LoVo (cell line): ENCODE results near the gene BEGAIN.

Source experiments
- DNase-seq: peaks from one replicate; pipeline ENCODE4 v3.0.0-alpha.2; 2016; ENCODE audit warnings: low spot score

BEGAIN gene

GRCh38 chr14:100615736-100616695 is 28.8 kb upstream of the BEGAIN start:
- DNase-seq = no peak

- DNase-seq = no peak
Observed at GRCh38 chr14:100614803-100615202, 27.6 kb upstream of the BEGAIN start.

- DNase-seq = no peak
Observed at GRCh38 chr14:100612986-100613385, 25.8 kb upstream of the BEGAIN start.

- no peak for DNase-seq
Observed at GRCh38 chr14:100611811-100612480, 24.7 kb upstream of the BEGAIN start.

GRCh38 chr14:100610511-100611217 is 23.4 kb upstream of the BEGAIN start:
- peak; percentile 27 for DNase-seq

- no peak for DNase-seq
Observed at GRCh38 chr14:100609941-100610391, 22.7 kb upstream of the BEGAIN start.

- DNase-seq = no peak
Observed at GRCh38 chr14:100609331-100609870, 22.2 kb upstream of the BEGAIN start.

GRCh38 chr14:100608586-100609330 is 21.5 kb upstream of the BEGAIN start:
- DNase-seq = no peak

- DNase-seq = no peak
Observed at GRCh38 chr14:100608064-100608463, 20.8 kb upstream of the BEGAIN start.

GRCh38 chr14:100607611-100607956 is 20.4 kb upstream of the BEGAIN start:
- DNase-seq = no peak

GRCh38 chr14:100606687-100607610 is 19.7 kb upstream of the BEGAIN start:
- no peak for DNase-seq

GRCh38 chr14:100605706-100606686 is 18.8 kb upstream of the BEGAIN start:
- DNase-seq = no peak

GRCh38 chr14:100605230-100605629 is 18.0 kb upstream of the BEGAIN start:
- DNase-seq = no peak

GRCh38 chr14:100604709-100605108 is 17.5 kb upstream of the BEGAIN start:
- DNase-seq = no peak

- no peak for DNase-seq
Observed at GRCh38 chr14:100604121-100604501, 16.9 kb upstream of the BEGAIN start.

- DNase-seq = no peak
Observed at GRCh38 chr14:100603341-100604120, 16.3 kb upstream of the BEGAIN start.

GRCh38 chr14:100602621-100603230 is 15.5 kb upstream of the BEGAIN start:
- DNase-seq = no peak

- no peak for DNase-seq
Observed at GRCh38 chr14:100601914-100602313, 14.7 kb upstream of the BEGAIN start.
